Measurements from ENCODE around the gene TMEM266. TPM values are rescaled to one million over a fixed set of nuclear protein-coding genes. Genes with fewer than 3 reads are reported as not detected.

TMEM266 gene
- total RNA-seq, 1 experiment from 2014 or later = 1.1 TPM

GRCh38 chr15:76134537-76134936 lies 74.8 kb downstream of the TMEM266 start:
- no peak for DNase-seq (ENCODE audit: low spot score)

- DNase-seq (ENCODE audit: low spot score) = no peak
These were observed 75.7 kb downstream of the TMEM266 start for GRCh38 chr15:76135516-76135915.

DNA sequence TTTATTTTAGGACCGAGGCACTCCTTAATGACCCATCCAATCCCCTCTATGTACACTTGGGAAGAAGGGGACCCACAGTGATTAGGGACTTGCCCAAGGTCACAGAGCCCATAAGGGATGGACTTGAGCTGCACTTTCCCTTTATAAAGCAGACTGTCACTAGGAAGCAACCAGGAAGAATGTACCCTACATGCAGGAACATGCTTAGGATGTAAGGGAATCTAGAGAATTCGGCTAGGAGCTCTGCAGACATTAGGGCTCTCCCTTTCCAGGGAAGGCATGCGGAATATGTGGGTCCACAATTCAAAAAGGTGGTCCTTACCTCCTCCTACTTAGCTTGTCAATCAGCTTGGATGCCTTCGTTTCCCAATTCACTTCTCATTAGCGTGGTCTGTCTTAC lies 78.7 kb downstream of the TMEM266 start:
- DNase-seq (ENCODE audit: low spot score) = no peak

GRCh38 chr15:76139368-76140073 lies 79.7 kb downstream of the TMEM266 start:
- peak; percentile 68 for DNase-seq (ENCODE audit: low spot score)

- no peak for DNase-seq (ENCODE audit: low spot score)
These were observed 80.3 kb downstream of the TMEM266 start for GRCh38 chr15:76140074-76140464.

GRCh38 chr15:76146812-76147211 lies 87.0 kb downstream of the TMEM266 start:
- DNase-seq (ENCODE audit: low spot score) = no peak

- DNase-seq (ENCODE audit: low spot score) = peak; percentile 22
These were observed 88.3 kb downstream of the TMEM266 start for GRCh38 chr15:76147906-76148570.

- no peak for DNase-seq (ENCODE audit: low spot score)
These were observed 89.6 kb downstream of the TMEM266 start for GRCh38 chr15:76149291-76149915.

DNA sequence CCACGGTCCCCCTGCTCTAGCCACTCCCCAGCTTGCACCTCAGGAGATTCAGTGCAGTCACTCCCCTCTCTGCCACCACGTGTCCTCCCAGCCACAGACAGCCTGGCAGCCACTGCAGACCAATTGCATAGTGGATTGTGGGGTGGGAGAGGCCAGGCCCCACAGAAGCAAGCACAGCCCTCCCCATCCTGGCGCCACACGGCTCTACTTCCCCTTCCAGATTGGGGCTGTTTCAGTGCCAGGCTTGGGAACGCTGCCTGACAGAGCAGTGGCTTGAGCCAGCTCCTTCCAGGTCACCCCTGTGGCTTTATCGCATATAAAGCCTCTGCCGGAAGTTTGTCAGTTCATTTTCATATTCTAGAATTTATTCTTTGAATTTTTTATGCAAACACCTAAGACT lies 90.7 kb downstream of the TMEM266 start:
- no peak for DNase-seq (ENCODE audit: low spot score)

DNA sequence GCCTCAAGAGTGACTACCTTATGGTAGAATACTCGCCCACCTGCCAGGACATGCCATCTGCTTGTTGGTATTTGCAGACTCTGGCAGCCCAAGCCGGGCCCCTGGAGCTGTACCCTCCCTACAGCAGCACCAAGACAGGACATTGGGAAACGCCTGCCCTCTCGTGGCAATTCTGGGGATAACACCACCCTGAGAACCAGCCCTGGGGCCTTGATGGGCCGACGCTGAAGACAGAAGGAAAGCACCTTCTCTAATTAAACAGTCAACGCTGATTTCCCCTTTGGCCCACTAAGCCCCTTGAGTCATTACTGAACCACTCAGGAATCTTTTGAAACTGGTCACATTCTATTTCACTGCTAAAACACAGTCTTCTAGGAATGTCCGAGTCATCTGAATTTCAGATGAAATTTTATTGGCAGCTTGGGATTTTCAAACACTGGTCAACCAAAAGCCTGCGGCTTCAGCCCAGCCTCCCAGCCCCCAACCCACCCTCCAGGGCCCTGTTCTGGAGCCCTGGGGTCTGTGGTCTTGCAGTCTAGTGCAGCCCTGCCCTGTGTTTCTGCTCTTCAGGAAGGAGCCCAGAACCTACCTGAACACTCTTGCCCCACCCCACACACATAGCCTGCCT lies 91.3 kb downstream of the TMEM266 start:
- peak; percentile 80 for DNase-seq (ENCODE audit: low spot score)

DNA sequence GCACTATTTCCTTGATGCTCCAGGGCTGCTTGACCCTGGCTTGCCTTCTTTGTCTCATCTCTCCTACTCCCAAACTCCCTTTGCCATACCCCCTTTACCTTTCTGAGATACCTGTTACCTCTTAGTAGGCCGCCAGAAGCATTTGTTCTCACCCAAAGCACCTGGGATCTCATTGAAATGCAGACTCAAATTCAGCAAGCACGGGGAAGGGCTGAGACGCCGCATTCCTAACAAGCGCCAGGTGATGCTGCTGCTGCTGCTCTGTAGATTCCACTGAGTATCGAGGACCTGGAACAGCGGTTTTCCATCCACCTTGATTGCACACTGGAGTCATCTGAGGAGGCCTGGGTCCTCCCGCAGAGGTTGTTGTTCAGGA lies 91.8 kb downstream of the TMEM266 start:
- DNase-seq (ENCODE audit: low spot score) = no peak

- no peak for DNase-seq (ENCODE audit: low spot score)
These were observed 92.4 kb downstream of the TMEM266 start for GRCh38 chr15:76152197-76152596.

DNA sequence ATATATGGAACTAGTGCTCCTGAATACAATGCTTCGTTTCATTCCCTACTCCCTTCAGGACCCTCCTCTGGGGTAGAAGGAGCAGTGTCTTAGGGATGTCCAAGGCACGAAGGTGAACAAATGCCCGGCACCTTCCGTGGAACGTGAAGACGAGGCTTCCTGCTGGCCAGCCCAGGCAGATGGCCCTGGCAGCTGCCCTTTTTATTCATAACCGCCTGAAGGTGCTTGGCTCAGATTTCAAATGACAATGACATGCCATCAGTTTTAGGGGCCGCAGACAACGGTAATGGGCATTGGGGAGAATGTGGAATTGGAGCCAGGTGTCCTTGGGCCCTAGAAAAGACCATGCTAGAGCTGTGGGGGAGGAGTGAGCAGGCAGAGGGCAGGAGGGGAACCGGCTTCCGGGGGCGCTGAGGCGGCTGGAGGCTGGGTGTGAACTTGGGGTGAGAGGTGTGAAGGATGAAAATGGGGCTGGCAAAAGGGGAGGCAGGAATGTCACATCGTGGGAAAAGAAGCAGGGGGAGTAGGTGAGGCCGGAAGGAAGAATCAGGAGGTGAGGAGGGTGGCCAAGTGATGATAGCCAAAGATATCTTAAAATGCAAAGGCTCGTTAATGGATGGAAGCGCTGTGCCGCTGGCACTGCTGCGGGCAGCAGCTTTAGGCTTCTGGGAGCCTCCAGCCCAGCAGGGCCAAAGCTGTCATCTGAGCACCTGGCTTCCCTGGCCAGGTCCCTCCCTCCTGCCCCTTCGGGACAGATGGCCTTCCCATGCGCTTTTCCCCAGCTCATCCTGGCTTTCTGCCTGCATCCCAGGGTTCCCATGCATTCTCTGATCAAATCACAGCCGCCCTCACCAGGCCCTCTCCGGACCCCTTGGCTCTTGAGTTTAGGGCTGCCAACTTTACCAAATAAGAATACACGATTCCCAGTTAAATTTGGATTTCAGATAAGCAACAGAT lies 93.7 kb downstream of the TMEM266 start:
- DNase-seq (ENCODE audit: low spot score) = no peak

GRCh38 chr15:76155731-76156130 lies 95.9 kb downstream of the TMEM266 start:
- no peak for DNase-seq (ENCODE audit: low spot score)

DNA sequence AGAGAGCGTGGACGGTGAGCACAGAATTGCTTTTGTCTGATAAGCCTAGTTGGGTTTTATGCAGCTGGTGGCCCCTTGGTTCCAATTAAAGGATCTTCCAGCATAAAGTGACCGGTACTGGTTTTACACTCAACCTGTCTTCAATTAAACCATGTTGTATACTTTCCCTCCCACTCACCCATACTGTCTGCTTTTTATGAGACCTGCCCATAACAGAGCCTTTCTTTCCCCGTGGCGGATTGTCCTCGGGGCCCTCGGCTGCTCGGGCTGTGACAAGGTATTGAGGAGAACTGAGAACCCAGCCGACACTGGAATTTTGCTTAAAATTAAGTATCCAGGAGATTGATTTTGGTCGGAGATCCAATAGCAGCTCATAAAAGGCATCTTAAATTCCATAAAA lies 98.4 kb downstream of the TMEM266 start:
- no peak for DNase-seq (ENCODE audit: low spot score)

- DNase-seq (ENCODE audit: low spot score) = no peak
These were observed 99.0 kb downstream of the TMEM266 start for GRCh38 chr15:76158815-76159214.

DNA sequence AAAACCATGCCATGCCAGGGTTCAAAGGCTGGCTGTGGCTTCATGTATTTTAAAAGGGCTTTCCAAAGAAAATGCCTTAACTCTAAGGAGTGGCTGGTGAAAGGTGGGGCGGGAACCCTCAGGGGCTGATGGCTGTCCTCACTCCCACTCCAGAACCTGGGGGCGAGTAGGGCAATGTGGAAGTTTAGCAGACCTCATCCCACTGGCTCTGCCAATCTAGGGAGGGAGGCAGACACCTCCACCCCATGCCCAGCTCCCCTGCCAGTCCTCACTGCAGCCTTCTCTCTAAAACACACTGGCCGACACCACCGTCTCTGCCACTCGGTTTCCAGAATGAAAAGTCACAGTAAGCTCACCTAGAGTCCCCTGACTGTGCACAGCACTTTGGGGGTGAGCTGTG lies 99.5 kb downstream of the TMEM266 start:
- no peak for DNase-seq (ENCODE audit: low spot score)

DNA sequence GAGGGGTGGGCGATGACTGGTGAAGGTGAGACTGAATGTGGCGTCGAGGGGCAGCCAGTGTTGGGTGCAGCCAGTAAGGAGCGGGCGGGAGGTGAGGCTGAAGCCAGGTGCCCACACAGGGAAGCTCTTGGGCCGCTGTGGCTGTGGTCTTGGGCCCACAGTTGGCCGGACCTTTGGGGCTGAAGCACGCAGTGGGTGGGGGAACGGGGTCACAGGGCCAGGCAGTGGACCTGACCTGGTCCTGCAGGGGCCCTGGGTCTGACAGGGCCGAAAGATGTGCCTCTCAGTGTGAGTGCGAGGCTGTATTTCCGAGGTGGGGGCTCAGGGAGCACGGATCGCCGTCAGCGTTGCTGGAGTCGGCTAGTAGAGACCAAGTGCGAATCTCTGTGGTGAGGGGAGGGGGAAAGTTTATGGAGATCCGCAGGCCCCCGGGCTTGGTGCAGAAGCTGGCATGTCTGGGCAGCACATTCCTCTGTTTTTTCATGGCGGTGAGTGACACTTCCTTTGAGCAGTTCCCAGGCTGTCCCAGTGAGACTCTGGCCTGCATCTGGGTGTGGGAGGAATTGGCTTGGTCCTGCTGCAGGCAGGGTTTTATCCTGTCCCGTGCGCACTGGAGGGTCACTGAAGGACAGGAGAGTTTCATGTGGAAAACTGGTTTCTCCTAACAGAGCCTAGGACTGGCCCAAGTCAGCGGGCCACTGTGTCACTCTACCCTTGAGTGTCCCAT lies 100.8 kb downstream of the TMEM266 start:
- DNase-seq (ENCODE audit: low spot score) = no peak

GRCh38 chr15:76161153-76162035 lies 101.6 kb downstream of the TMEM266 start:
- DNase-seq (ENCODE audit: low spot score) = peak; percentile 37

- no peak for DNase-seq (ENCODE audit: low spot score)
These were observed 102.2 kb downstream of the TMEM266 start for GRCh38 chr15:76162036-76162398.

Data from A172 (cell line).